Measurements from ENCODE around the gene TPSG1. TPM values are rescaled to one million over a fixed set of nuclear protein-coding genes. Genes with fewer than 3 reads are reported as not detected.
"Not testable (repeated sequence)": the region's sequence is repeated elsewhere in the genome, so short reads cannot be mapped to it uniquely, and the experiment has no call there.

Gene TPSG1
- total RNA-seq, 1 donor from 2014 or later: not detected

- peaks cover 28% of the 10 kb centered on the region for H3K27me3 ChIP-seq (ENCODE audit: low read depth)
- H3K36me3 ChIP-seq: no peaks in the 10 kb centered on the region
- no peak for TF ChIP-seq CTCF (IDR thresholded peaks at IDR 0.05; ENCODE audit: borderline replicate concordance)
- no peak overlapping the region for H3K4me3 ChIP-seq
- no peaks in the 10 kb centered on the region for H3K4me1 ChIP-seq
- H3K9me3 ChIP-seq (replicated peaks): no peaks in the 10 kb centered on the region
- H3K27ac ChIP-seq (replicated peaks): no peak overlapping the region
- intact Hi-C loops (cut with micrococcal nuclease): no loop called here
- no peak for DNase-seq
Measured at GRCh38 chr16:1245452-1246020, 20.5 kb upstream of the TPSG1 start.

- H3K4me3 ChIP-seq: no peak overlapping the region
- H3K4me1 ChIP-seq: no peaks in the 10 kb centered on the region
- no peaks in the 10 kb centered on the region for H3K9me3 ChIP-seq (replicated peaks)
- H3K36me3 ChIP-seq: no peaks in the 10 kb centered on the region
- TF ChIP-seq CTCF (IDR thresholded peaks at IDR 0.05; ENCODE audit: borderline replicate concordance): no peak
- DNase-seq: no peak
- H3K27me3 ChIP-seq (ENCODE audit: low read depth): peaks cover 28% of the 10 kb centered on the region
- intact Hi-C loops (cut with micrococcal nuclease): no loop called here
- H3K27ac ChIP-seq (replicated peaks): no peak overlapping the region
Measured at GRCh38 chr16:1244881-1245280, 19.8 kb upstream of the TPSG1 start.

- H3K9me3 ChIP-seq (replicated peaks); H3K4me3 ChIP-seq; H3K27ac ChIP-seq (replicated peaks); intact Hi-C loops (cut with micrococcal nuclease); H3K4me1 ChIP-seq; DNase-seq; H3K36me3 ChIP-seq: not testable (repeated sequence)
- H3K27me3 ChIP-seq (ENCODE audit: low read depth): peaks cover 28% of the 10 kb centered on the region
Measured at GRCh38 chr16:1243907-1244850, 19.1 kb upstream of the TPSG1 start.

GRCh38 chr16:1243363-1243762, 18.3 kb upstream of the TPSG1 start:
- H3K27me3 ChIP-seq (ENCODE audit: low read depth): peaks cover 28% of the 10 kb centered on the region
- intact Hi-C loops (cut with micrococcal nuclease); DNase-seq; H3K4me1 ChIP-seq; H3K36me3 ChIP-seq; H3K4me3 ChIP-seq; H3K9me3 ChIP-seq (replicated peaks); H3K27ac ChIP-seq (replicated peaks): not testable (repeated sequence)

GRCh38 chr16:1241081-1241480, 16.0 kb upstream of the TPSG1 start:
- intact Hi-C loops (cut with micrococcal nuclease); DNase-seq; H3K36me3 ChIP-seq; H3K27ac ChIP-seq (replicated peaks); H3K4me3 ChIP-seq; H3K4me1 ChIP-seq; H3K9me3 ChIP-seq (replicated peaks): not testable (repeated sequence)
- H3K27me3 ChIP-seq (ENCODE audit: low read depth): peaks cover 19% of the 10 kb centered on the region

- H3K4me1 ChIP-seq; DNase-seq; H3K36me3 ChIP-seq; H3K4me3 ChIP-seq; H3K9me3 ChIP-seq (replicated peaks); intact Hi-C loops (cut with micrococcal nuclease); H3K27ac ChIP-seq (replicated peaks): not testable (repeated sequence)
- H3K27me3 ChIP-seq (ENCODE audit: low read depth): peaks cover 12% of the 10 kb centered on the region
Measured at GRCh38 chr16:1240436-1240835, 15.4 kb upstream of the TPSG1 start, which contains the start of gene TPSAB1. TPSAB1 (plus strand) TSS chr16:1240705; CDS start chr16:1240939, 234 bp downstream.

GRCh38 chr16:1239575-1239974, 14.5 kb upstream of the TPSG1 start:
- H3K9me3 ChIP-seq (replicated peaks); intact Hi-C loops (cut with micrococcal nuclease); H3K36me3 ChIP-seq; H3K27ac ChIP-seq (replicated peaks); H3K27me3 ChIP-seq (ENCODE audit: low read depth); DNase-seq; H3K4me1 ChIP-seq; H3K4me3 ChIP-seq: not testable (repeated sequence)

GRCh38 chr16:1238909-1239308, 13.8 kb upstream of the TPSG1 start:
- intact Hi-C loops (cut with micrococcal nuclease); H3K27me3 ChIP-seq (ENCODE audit: low read depth); H3K4me3 ChIP-seq; DNase-seq; H3K9me3 ChIP-seq (replicated peaks); H3K27ac ChIP-seq (replicated peaks); H3K36me3 ChIP-seq; H3K4me1 ChIP-seq: not testable (repeated sequence)
